ENCODE data around the gene RPS15A.
"Not testable (repeated sequence)": the region's sequence is repeated elsewhere in the genome, so short reads cannot be mapped to it uniquely, and the experiment has no call there.

RPS15A gene

DNA sequence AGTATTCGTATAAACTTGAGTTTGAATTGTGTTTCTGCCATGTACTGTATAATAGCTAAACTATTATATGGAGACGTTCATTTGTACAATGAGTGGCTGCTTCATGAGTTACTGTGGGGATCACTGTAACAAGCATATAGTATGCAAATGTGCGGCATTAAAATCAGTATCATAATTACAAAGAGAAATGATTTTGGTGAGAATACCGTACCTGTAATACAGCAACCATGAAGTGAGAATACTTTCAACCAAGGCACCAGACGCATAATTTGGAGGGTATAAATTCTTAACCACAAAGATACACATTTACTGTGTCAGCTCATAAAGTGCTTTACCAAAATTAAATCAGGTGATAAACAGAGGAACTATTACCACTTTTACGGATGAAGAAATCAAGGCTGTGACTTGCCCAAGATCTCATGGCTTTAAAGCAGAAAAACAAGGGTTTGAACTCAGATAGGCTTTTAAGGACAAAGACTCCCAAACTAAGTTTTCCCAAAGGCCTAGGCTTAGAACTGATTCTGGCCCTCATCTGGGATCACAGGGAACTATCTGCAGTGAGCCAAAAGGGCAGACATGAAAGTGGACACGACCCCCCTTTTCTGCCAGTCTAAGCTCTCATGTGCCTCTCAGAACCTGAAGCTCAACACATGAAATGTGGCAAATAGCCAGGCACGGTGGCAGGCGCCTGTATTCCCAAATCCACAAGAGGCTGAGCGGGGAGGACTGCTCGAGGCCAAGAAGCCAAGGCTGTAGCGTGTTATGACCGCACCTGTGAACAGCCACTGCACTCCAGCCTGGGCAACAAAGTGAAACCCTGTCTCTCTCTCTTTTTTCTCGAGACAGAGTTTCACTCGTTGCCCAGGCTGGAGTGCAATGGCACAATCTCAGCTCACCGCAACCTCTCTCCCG is 6.4 kb downstream of the RPS15A start:
- no peak overlapping the region for H3K4me3 ChIP-seq (ENCODE audit: low read depth, low read length)
- H3K36me3 ChIP-seq, result peaks cover 65% of the 10 kb centered on the region
- DNase-seq, result no peak
- no peaks in the 10 kb centered on the region for H3K9me3 ChIP-seq (ENCODE audit: severe bottlenecking)
- no peaks in the 10 kb centered on the region for H3K27me3 ChIP-seq (ENCODE audit: insufficient read depth, low read depth, severe bottlenecking)
- no peak overlapping the region for H3K27ac ChIP-seq
- TF ChIP-seq, protein P1, sequence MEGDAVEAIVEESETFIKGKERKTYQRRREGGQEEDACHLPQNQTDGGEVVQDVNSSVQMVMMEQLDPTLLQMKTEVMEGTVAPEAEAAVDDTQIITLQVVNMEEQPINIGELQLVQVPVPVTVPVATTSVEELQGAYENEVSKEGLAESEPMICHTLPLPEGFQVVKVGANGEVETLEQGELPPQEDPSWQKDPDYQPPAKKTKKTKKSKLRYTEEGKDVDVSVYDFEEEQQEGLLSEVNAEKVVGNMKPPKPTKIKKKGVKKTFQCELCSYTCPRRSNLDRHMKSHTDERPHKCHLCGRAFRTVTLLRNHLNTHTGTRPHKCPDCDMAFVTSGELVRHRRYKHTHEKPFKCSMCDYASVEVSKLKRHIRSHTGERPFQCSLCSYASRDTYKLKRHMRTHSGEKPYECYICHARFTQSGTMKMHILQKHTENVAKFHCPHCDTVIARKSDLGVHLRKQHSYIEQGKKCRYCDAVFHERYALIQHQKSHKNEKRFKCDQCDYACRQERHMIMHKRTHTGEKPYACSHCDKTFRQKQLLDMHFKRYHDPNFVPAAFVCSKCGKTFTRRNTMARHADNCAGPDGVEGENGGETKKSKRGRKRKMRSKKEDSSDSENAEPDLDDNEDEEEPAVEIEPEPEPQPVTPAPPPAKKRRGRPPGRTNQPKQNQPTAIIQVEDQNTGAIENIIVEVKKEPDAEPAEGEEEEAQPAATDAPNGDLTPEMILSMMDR (IDR thresholded peaks at IDR 0.05; ENCODE audit: low read depth, low read length), result no peak

DNA sequence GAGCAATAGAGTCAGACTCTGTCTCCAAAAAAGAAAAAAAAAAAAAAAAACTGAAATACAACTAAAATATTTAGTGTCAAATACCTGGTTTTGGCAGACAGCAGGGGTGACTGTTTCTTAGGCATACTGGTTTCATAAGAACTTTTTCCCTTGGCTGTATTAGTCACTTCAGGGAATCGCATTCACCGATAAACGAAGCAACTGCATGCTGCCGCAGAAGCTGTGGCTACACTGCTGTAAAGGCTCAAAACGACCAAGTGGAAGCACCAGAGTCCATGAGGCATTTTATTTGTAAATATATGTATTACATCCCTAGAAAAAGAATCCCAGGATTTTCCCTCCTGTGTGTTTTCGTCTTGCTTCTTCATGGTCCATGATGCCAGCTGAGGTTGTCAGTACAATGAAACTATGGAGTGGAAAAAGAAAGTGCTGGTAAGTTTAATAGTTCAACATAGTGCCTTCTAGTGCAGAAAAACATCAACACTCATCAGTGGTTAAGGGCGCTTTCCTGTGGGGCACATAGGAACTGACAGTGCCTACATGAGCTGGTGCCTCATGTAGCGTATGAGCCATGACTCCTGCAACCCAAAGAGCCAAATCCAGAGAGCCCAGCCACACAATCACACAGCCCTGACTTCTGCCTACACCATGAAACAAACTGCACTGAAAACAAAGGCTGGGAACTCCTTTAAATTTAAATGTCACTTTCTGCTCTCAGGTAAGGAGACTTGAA is 7.3 kb downstream of the RPS15A start:
- Histone ChIP-seq H3K9me3 (ENCODE audit: severe bottlenecking) (no peaks in the 10 kb centered on the region), H3K27ac (no peak overlapping the region), H3K36me3 (peaks cover 57% of the 10 kb centered on the region), H3K27me3 (ENCODE audit: insufficient read depth, low read depth, severe bottlenecking) (no peaks in the 10 kb centered on the region), H3K4me3 (ENCODE audit: low read depth, low read length) (no peak overlapping the region)
- TF ChIP-seq, protein P1 (IDR thresholded peaks at IDR 0.05; ENCODE audit: low read depth, low read length), result no peak
- DNase-seq, result no peak

DNA sequence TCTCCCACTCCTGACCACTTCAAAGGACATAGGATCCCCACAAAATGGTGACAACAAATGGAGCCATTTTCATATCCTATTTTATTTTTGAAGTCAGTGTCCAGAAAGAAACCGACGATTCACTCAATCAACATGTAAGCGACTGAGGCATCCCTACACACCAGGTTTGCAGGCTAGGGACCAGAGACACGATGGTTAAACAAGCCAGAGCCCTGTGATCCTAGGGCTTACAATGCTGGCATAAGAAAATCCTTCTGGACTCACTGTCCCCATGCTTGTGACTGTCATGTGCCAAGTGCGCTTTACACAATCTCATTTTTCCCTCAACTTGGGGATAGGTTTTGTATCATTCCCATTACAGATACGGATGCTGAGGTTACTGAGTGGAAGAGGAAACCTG is 8.9 kb downstream of the RPS15A start:
- H3K27ac ChIP-seq; DNase-seq; H3K4me3 ChIP-seq (ENCODE audit: low read depth, low read length); H3K9me3 ChIP-seq (ENCODE audit: severe bottlenecking); H3K27me3 ChIP-seq (ENCODE audit: insufficient read depth, low read depth, severe bottlenecking): not testable (repeated sequence)
- peaks cover 41% of the 10 kb centered on the region for H3K36me3 ChIP-seq

DNA sequence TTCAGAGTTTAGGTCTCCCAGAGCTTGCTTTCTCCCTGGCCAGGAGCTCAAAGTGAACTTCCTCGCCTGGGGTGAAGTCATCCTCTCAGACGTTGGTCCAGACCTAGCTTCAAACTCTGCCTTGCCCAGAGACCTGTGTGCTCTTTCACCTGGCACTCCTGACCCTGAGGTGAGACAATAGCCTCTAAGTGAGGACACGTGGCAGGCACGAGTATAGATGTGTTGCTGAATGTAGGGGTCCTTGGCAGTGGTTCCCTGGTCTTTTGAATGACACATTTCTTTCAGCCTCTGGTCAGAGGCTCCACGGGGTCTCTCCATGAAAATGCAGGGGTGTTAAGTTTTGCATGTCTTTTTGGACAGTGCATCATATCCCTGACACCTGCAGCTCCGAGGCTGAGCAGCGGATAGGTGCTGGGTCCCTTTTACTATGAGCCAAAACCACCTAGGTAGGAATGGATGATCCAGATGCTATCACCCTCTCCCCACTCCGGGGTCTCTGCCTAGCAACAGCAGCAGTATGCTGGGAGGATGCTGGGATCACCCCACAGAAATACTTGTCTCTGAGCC is 9.6 kb downstream of the RPS15A start:
- H3K9me3 ChIP-seq (ENCODE audit: severe bottlenecking); H3K27me3 ChIP-seq (ENCODE audit: insufficient read depth, low read depth, severe bottlenecking); DNase-seq; H3K4me3 ChIP-seq (ENCODE audit: low read depth, low read length); H3K27ac ChIP-seq: not testable (repeated sequence)
- peaks cover 34% of the 10 kb centered on the region for H3K36me3 ChIP-seq

DNA sequence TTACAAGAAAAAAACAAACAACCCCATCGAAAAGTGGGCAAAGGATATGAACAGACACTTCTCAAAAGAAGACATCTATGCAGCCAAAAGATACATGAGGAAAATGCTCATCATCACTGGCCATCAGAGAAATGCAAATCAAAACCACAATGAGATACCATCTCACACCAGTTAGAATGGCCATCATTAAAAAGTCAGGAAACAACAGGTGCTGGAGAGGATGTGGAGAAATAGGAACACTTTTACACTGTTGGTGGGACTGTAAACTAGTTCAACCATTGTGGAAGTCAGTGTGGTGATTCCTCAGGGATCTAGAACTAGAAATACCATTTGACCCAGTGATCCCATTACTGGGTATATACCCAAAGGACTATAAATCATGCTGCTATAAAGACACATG is 12.5 kb downstream of the RPS15A start:
- not testable (repeated sequence) for H3K27me3 ChIP-seq (ENCODE audit: insufficient read depth, low read depth, severe bottlenecking)

DNA sequence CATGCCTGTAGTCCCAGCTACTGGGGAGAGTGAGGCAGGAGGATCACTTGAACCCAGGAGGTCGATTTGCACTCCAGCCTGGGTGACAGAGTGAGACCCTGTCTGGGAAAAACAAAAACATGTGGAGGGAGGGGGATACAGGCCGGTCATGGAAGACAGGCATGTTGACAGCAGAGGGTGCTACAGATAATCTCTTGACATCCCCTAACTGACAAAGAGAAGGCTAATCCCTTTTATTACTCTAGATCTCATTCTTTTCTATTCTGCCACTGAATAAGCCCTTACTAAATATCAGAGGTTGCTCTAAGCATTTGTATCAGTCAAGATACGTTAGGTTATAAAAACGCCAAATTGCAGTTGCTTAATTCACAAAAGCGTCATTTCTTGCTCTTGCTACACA is 13.8 kb downstream of the RPS15A start:
- H3K27me3 ChIP-seq (ENCODE audit: insufficient read depth, low read depth, severe bottlenecking); H3K4me3 ChIP-seq (ENCODE audit: low read depth, low read length); H3K36me3 ChIP-seq; H3K27ac ChIP-seq; H3K9me3 ChIP-seq (ENCODE audit: severe bottlenecking): not testable (repeated sequence)
- TF ChIP-seq, protein P1 (IDR thresholded peaks at IDR 0.05; ENCODE audit: low read depth, low read length), result peak; percentile 44
- peak; percentile 19 for DNase-seq

More for the DNA sequence above, 12.5 kb downstream of the RPS15A start:
- not testable (repeated sequence) for H3K4me3 ChIP-seq (ENCODE audit: low read depth, low read length); H3K27ac ChIP-seq; H3K9me3 ChIP-seq (ENCODE audit: severe bottlenecking); DNase-seq; H3K36me3 ChIP-seq

DNA sequence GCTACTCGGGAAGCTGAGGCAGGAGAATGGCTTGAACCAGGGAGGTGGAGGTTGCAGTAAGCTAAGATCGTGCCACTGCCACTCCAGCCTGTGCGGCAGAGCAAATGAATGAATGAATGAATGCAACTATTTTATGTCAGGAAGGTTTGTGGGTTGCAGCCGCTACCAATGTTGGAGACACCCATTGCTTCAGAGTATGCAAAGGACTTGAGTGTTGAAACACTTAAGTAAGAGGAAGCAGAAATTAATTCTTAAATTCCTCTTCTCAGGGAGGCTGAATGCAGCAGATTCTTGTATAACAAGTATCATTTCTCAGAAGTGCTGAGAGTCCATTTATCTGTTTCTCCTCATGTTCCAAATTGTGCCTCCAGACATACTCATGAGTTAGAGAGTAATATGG is 15.5 kb downstream of the RPS15A start:
- not testable (repeated sequence) for H3K4me3 ChIP-seq (ENCODE audit: low read depth, low read length); H3K27ac ChIP-seq; H3K27me3 ChIP-seq (ENCODE audit: insufficient read depth, low read depth, severe bottlenecking); H3K36me3 ChIP-seq; H3K9me3 ChIP-seq (ENCODE audit: severe bottlenecking); DNase-seq

DNA sequence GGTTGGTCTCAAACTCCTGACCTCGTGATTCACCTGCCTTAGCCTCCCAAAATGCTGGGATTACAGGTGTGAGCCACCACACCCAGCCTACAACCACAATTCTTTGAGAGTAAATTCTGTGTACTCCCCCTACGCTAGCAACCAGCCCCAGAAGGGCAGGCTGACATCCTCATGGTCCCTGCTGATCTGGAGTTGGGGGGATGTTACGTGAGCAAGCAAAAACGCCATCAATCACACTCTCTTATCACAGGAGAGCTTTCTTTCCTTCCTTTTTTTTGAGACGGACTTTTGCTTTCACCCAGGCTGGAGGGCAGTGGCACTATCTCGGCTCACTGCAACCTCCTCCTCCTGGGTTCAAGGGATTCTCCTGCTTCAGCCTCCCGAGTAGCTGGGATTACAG is 18.0 kb downstream of the RPS15A start:
- not testable (repeated sequence) for H3K27me3 ChIP-seq (ENCODE audit: insufficient read depth, low read depth, severe bottlenecking); DNase-seq; H3K36me3 ChIP-seq; H3K4me3 ChIP-seq (ENCODE audit: low read depth, low read length); H3K9me3 ChIP-seq (ENCODE audit: severe bottlenecking); H3K27ac ChIP-seq

DNA sequence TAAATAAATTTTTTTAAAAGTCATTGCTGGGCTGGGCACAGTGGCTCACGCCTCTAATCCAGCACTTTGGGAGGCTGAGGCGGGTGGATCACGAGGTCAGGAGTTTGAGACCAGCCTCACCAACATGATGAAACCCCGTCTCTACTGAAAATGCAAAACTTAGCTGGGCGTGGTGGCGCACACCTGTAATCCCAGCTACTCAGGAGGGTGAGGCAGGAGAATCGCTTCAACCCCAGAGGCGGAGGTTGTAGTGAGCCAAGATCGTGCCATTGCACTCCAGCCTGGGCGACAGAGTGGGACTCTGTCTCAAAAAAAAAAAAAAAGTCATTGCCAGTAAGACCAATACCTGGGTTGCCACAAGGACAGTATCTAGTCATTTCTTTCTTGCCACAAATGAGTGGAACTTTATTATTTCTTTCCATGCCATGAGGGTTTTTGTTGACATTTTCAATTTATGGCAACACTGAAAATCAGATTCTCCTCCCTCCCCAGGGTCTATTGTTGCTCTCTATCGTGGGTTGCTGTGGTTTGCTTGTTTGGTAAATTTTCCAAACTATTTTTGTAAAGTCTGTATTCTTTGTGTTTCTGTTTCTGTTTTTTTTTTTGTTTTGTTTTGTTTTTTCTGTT is 19.7 kb downstream of the RPS15A start:
- H3K9me3 ChIP-seq (ENCODE audit: severe bottlenecking); H3K36me3 ChIP-seq; H3K4me3 ChIP-seq (ENCODE audit: low read depth, low read length); H3K27ac ChIP-seq; H3K27me3 ChIP-seq (ENCODE audit: insufficient read depth, low read depth, severe bottlenecking); DNase-seq: not testable (repeated sequence)

DNA sequence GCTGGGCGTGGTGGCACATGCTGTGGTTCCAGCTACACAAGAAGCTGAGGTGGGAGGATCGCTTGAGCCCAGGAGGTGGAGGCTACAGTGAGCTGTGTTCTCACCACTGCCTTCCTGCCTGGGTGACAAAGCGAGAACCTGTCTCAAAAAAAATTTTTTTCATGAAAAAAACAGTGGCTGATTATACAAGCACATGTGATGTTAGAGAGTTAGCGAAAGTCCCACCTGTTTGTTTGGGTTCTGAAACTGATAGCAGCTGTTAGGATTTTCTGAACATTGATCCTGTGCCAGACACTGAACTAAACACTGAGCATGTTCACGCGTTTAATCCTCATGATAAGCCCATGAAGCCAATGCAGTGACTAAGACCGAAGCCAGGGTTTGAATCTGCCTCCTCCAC is 22.9 kb downstream of the RPS15A start:
- H3K4me3 ChIP-seq (ENCODE audit: low read depth, low read length); H3K9me3 ChIP-seq (ENCODE audit: severe bottlenecking); DNase-seq; H3K27ac ChIP-seq; H3K36me3 ChIP-seq; H3K27me3 ChIP-seq (ENCODE audit: insufficient read depth, low read depth, severe bottlenecking): not testable (repeated sequence)

DNA sequence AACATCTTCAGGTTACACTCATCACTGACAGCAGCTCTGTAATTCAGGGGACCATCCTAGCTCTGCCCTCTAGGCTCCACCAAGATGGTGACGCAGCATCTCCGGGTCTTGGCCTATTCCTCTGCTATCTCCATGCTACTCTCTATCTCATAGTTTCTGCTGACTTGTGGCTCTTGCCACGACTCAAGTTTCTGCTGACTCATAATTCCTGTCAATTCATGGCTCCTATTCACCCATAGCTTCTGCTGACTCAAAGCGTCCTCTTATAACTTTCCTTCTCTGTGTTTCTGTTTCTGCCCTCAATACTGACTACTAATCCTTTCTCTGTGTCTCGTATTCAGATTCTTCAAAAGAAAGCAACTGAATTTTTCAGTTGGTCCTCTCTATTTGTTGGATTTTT is 27.4 kb downstream of the RPS15A start:
- not testable (repeated sequence) for H3K36me3 ChIP-seq; H3K4me3 ChIP-seq (ENCODE audit: low read depth, low read length); H3K27me3 ChIP-seq (ENCODE audit: insufficient read depth, low read depth, severe bottlenecking); H3K27ac ChIP-seq; H3K9me3 ChIP-seq (ENCODE audit: severe bottlenecking); DNase-seq

All from WERI-Rb-1 (cell line).